Tibial artery (tissue), 4 donors: ENCODE results near the gene TTC22.

Experiments
- DNase-seq, 2 donors: peaks; one replicate each; pipeline ENCODE4 v3.0.0-alpha.2; 2019
- H3K27ac ChIP-seq, 2 donors: fragments of 200-600 bp; sonication (generic) in 1 of 2; 1 replicate in 1 of 2; 2 replicates in 1 of 2; pipeline ENCODE4 v1.5.1; 2018 to 2019; ENCODE audit warnings: mild to moderate bottlenecking in 1 of 2
- H3K27me3 ChIP-seq, 2 donors: fragments of 200-600 bp; sonication (generic) in 1 of 2; one replicate each; pipeline versions ENCODE4 v1.5.1 to v1.6.0; 2016 to 2019
- H3K36me3 ChIP-seq, 3 donors: fragments of 200-600 bp; sonication (generic) in 2 of 3; one replicate each; pipeline ENCODE4 v1.5.1; 2016 to 2019; ENCODE audit warnings: mild to moderate bottlenecking in 2 of 3
- H3K4me1 ChIP-seq, 4 donors: fragments of 200-600 bp; sonication (generic) in 2 of 4; 1 replicate in 3 of 4; 2 replicates in 1 of 4; pipeline ENCODE4 v1.5.1; 2016 to 2019
- H3K4me3 ChIP-seq, 2 donors: fragments of 200-600 bp; sonication (generic) in 1 of 2; 1 replicate in 1 of 2; 2 replicates in 1 of 2; pipeline ENCODE4 v1.5.1; 2018 to 2019; ENCODE audit warnings: mild to moderate bottlenecking in 2 of 2
- H3K9me3 ChIP-seq, 3 donors: fragments of 200-600 bp; sonication (generic) in 1 of 3; one replicate each; pipeline ENCODE4 v1.5.1; 2016 to 2019
- CTCF ChIP-seq, 2 experiments: fragments of 200-600 bp in 1 of 2; fragments of 450-650 bp in 1 of 2; IDR thresholded peaks; one replicate each; pipeline ENCODE4 v1.5.1; 2017 to 2019; ENCODE audit warnings: antibody characterized with exemption in 2 of 2, mild to moderate bottlenecking in 1 of 2, moderate library complexity in 1 of 2
- intact Hi-C: fragments of 100-400 bp; cut with DNase I; formaldehyde crosslinking; loops from one replicate; pipeline ENCODE4 v1.15.0; 2023; ENCODE audit warnings: low total_unique reads

TTC22 gene

GRCh38 chr1:54843449-54843848 is 42.3 kb upstream of the TTC22 start:
- no peak for TF ChIP-seq CTCF (IDR thresholded peaks at IDR 0.05)
- H3K27ac ChIP-seq = no peak overlapping the region
- H3K9me3 ChIP-seq = no peaks in the 10 kb centered on the region
- DNase-seq = no peak
- no peak overlapping the region for H3K4me3 ChIP-seq
- peaks cover 0 to 3% (median 0%) of the 10 kb centered on the region in 3 donors for H3K36me3 ChIP-seq
- H3K4me1 ChIP-seq = no peaks in the 10 kb centered on the region
- H3K27me3 ChIP-seq = no peaks in the 10 kb centered on the region
- intact Hi-C loops = no loop called here

- Histone ChIP-seq H3K27me3 (no peaks in the 10 kb centered on the region), H3K27ac (no peak overlapping the region), H3K36me3 (no peaks in the 10 kb centered on the region), H3K4me3 (no peak overlapping the region), H3K9me3 (no peaks in the 10 kb centered on the region), H3K4me1 (no peaks in the 10 kb centered on the region)
- intact Hi-C loops = no loop called here
- peak in 1 of 2 donors; percentile 39 for DNase-seq
- TF ChIP-seq CTCF (IDR thresholded peaks at IDR 0.05) = no peak
These were observed 41.8 kb upstream of the TTC22 start for GRCh38 chr1:54842963-54843362.

GRCh38 chr1:54842206-54842915 is 41.2 kb upstream of the TTC22 start:
- Histone ChIP-seq H3K27ac (no peak overlapping the region), H3K36me3 (no peaks in the 10 kb centered on the region), H3K4me3 (no peak overlapping the region), H3K9me3 (no peaks in the 10 kb centered on the region), H3K27me3 (peaks cover 0 to under 1% of the 10 kb centered on the region in 2 donors), H3K4me1 (no peaks in the 10 kb centered on the region)
- intact Hi-C loops = no loop called here
- TF ChIP-seq CTCF (IDR thresholded peaks at IDR 0.05) = no peak
- DNase-seq = peak in 1 of 2 donors; percentile 10

- H3K27ac ChIP-seq = no peak overlapping the region
- no peaks in the 10 kb centered on the region for H3K9me3 ChIP-seq
- H3K27me3 ChIP-seq = peaks cover 0 to 10% of the 10 kb centered on the region in 2 donors
- no peaks in the 10 kb centered on the region for H3K4me1 ChIP-seq
- intact Hi-C loops = no loop called here
- no peaks in the 10 kb centered on the region for H3K36me3 ChIP-seq
- DNase-seq = peak in 1 of 2 donors; percentile 17
- H3K4me3 ChIP-seq = no peak overlapping the region
- TF ChIP-seq CTCF (IDR thresholded peaks at IDR 0.05) = no peak
These were observed 38.7 kb upstream of the TTC22 start for GRCh38 chr1:54839824-54840223.

GRCh38 chr1:54838565-54839180 is 37.5 kb upstream of the TTC22 start:
- intact Hi-C loops = no loop called here
- no peaks in the 10 kb centered on the region for H3K9me3 ChIP-seq

More at GRCh38 chr1:54838565-54839180, 37.5 kb upstream of the TTC22 start:
- TF ChIP-seq CTCF (IDR thresholded peaks at IDR 0.05) = no peak
- Histone ChIP-seq H3K27me3 (peaks cover 0 to 10% of the 10 kb centered on the region in 2 donors), H3K27ac (no peak overlapping the region), H3K4me3 (no peak overlapping the region), H3K36me3 (no peaks in the 10 kb centered on the region), H3K4me1 (no peaks in the 10 kb centered on the region)
- DNase-seq = peak in 1 of 2 donors; percentile 23
